Endothelial cell of umbilical vein (primary cell): Measurements from ENCODE around the gene RAPH1. TPM values are rescaled to one million over a fixed set of nuclear protein-coding genes. Genes with fewer than 3 reads are reported as not detected.

Experiments
- BruUV-seq: library from RNA; stranded (reverse); fragments of 400-500 nt; replicated peaks from 2 replicates; lab custom pipeline; 2021; lab: Mats Ljungman, UMichigan
- CTCF ChIA-PET: fragments of 300-600, 350-600 bp; sonication (Branson Sonifier 250); formaldehyde crosslinking; loops from one replicate; lab custom pipeline; 2021; ENCODE audit warnings: antibody characterized with exemption, inconsistent platforms; lab: Charles Lee
- POLR2A ChIA-PET: fragments of 300-600, 350-600 bp; sonication (Branson Sonifier 250); formaldehyde crosslinking; loops from one replicate; lab custom pipeline; 2021; ENCODE audit warnings: antibody characterized with exemption, inconsistent platforms; lab: Charles Lee
- DNase-seq: peaks from one replicate; pipeline ENCODE4 v3.0.0-alpha.2; 2011; ENCODE audit warnings: low read depth, low spot score
- FAIRE-seq: peaks from 2 replicates; lab custom pipeline; 2011; peaks lifted over from hg19 to GRCh38; lab: Jason Lieb, UNC
- H2AFZ ChIP-seq: 2 replicates; pipeline ENCODE4 v1.6.0; 2012; ENCODE audit warnings: low read depth, low read length, control low read depth, inconsistent platforms
- H3K27ac ChIP-seq: 2 replicates; pipeline ENCODE4 v1.5.1; 2011; ENCODE audit warnings: low read depth, mild to moderate bottlenecking, control low read depth, low read length, moderate library complexity; ENCODE audit not compliant: insufficient read depth
- H3K27me3 ChIP-seq, 2 experiments: 2 replicates each; pipeline versions ENCODE4 v1.6.0 to v1.6.1; 2011; ENCODE audit warnings: low read length in 2 of 2, mixed read lengths in 1 of 2; ENCODE audit not compliant: control insufficient read depth in 2 of 2, insufficient read depth in 2 of 2
- H3K36me3 ChIP-seq, 2 experiments: 2 replicates in 1 of 2; 3 replicates in 1 of 2; pipeline ENCODE4 v1.5.1; 2011; ENCODE audit warnings: low read length in 2 of 2, mild to moderate bottlenecking in 1 of 2, moderate library complexity in 1 of 2; ENCODE audit not compliant: control insufficient read depth in 2 of 2, insufficient read depth in 2 of 2; ENCODE audit errors: extremely low read depth in 1 of 2
- H3K4me1 ChIP-seq: 3 replicates; pipeline ENCODE4 v1.5.1; 2011; ENCODE audit warnings: mild to moderate bottlenecking, low read length; ENCODE audit not compliant: control insufficient read depth, insufficient read depth; ENCODE audit errors: extremely low read depth
- H3K4me2 ChIP-seq: 2 replicates; pipeline ENCODE4 v1.6.1; 2011; ENCODE audit warnings: low read length, control low read depth, mixed read lengths; ENCODE audit not compliant: insufficient read depth
- H3K4me3 ChIP-seq, 3 experiments: fragments of 200-600 bp in 1 of 3; sonication (generic), shearing (Covaris generic) in 1 of 3; replicated peaks in 1 of 3; 2 replicates each; pipeline ENCODE4 v1.5.1; 2011 to 2016; ENCODE audit warnings: control low read depth in 3 of 3, low read length in 3 of 3, mild to moderate bottlenecking in 2 of 3, inconsistent platforms in 1 of 3, low read depth in 1 of 3, moderate library complexity in 1 of 3; ENCODE audit not compliant: insufficient read depth in 1 of 3
- H3K79me2 ChIP-seq: 2 replicates; pipeline ENCODE4 v1.6.0; 2012; ENCODE audit warnings: low read length, inconsistent platforms; ENCODE audit not compliant: control insufficient read depth, insufficient read depth
- H3K9ac ChIP-seq: replicated peaks from 2 replicates; pipeline ENCODE3; 2011; ENCODE audit warnings: low read length, control low read depth; ENCODE audit not compliant: insufficient read depth; ENCODE audit errors: extremely low read depth
- H3K9me1 ChIP-seq: replicated peaks from 3 replicates; pipeline ENCODE4 v1.6.0; 2011; ENCODE audit warnings: mild to moderate bottlenecking, low read length; ENCODE audit not compliant: control insufficient read depth, insufficient read depth; ENCODE audit errors: extremely low read depth
- H3K9me3 ChIP-seq: replicated peaks from 2 replicates; pipeline ENCODE4 v1.5.1; 2012; ENCODE audit warnings: low read length, inconsistent platforms; ENCODE audit not compliant: control insufficient read depth, insufficient read depth
- H4K20me1 ChIP-seq: replicated peaks from 2 replicates; pipeline ENCODE3; 2011; ENCODE audit warnings: mild to moderate bottlenecking, low read length; ENCODE audit not compliant: control insufficient read depth, insufficient read depth; ENCODE audit errors: extremely low read depth
- CTCF ChIP-seq, 2 donors: IDR thresholded peaks; 1 replicate in 1 of 2; 2 replicates in 1 of 2; pipeline ENCODE4 v1.5.1; 2011; ENCODE audit warnings: low read length in 2 of 2, mild to moderate bottlenecking in 2 of 2, moderate library complexity in 2 of 2, control low read depth in 1 of 2, inconsistent platforms in 1 of 2, low read depth in 1 of 2; ENCODE audit not compliant: insufficient read depth in 1 of 2; ENCODE audit errors: extremely low read depth in 1 of 2
- EZH2 ChIP-seq: IDR thresholded peaks from 2 replicates; pipeline ENCODE4 v1.6.1; 2012; ENCODE audit warnings: borderline replicate concordance, low read depth, mild to moderate bottlenecking, moderate library complexity, low read length, inconsistent platforms; ENCODE audit not compliant: severe bottlenecking
- FOS ChIP-seq: IDR thresholded peaks from 2 replicates; pipeline ENCODE4 v1.6.1; 2011; ENCODE audit warnings: mild to moderate bottlenecking, low read length, moderate library complexity, borderline replicate concordance; ENCODE audit not compliant: insufficient read depth
- GATA2 ChIP-seq: IDR thresholded peaks from 2 replicates; pipeline ENCODE4 v1.7.0; 2011; ENCODE audit warnings: low read depth, mild to moderate bottlenecking, moderate library complexity, mixed read lengths, low read length; ENCODE audit not compliant: insufficient read length, insufficient read depth
- JUN ChIP-seq: IDR thresholded peaks from 2 replicates; pipeline ENCODE4 v1.6.1; 2011; ENCODE audit warnings: borderline replicate concordance, low read depth; ENCODE audit not compliant: insufficient read length, insufficient read depth
- MAX ChIP-seq: IDR thresholded peaks from 2 replicates; pipeline ENCODE4 v1.6.1; 2011; ENCODE audit not compliant: insufficient read depth, insufficient read length
- MYC ChIP-seq: IDR thresholded peaks from one replicate; pipeline ENCODE4 v1.6.1; 2011; ENCODE audit warnings: mild to moderate bottlenecking, low read depth, low read length
- POLR2A ChIP-seq: IDR thresholded peaks from 2 replicates; pipeline ENCODE4 v1.6.1; 2012; ENCODE audit warnings: low read depth, mild to moderate bottlenecking, control low read depth, low read length
- POLR2AphosphoS5 ChIP-seq: IDR thresholded peaks from 2 replicates; pipeline ENCODE4 v1.6.1; 2012; ENCODE audit warnings: low read depth, mild to moderate bottlenecking, control low read depth, low read length, moderate library complexity; ENCODE audit not compliant: insufficient read depth
- dilution Hi-C: fragments of 300-500 bp; cut with MboI; formaldehyde crosslinking; loops from one replicate; pipeline ENCODE4 v1.15.0; 2019; ENCODE audit warnings: low sequenced_read_pairs; ENCODE audit not compliant: extremely low pct_ligation_motif_present
- intact Hi-C: fragments of 100-400 bp; cut with micrococcal nuclease; formaldehyde crosslinking; loops from one replicate; pipeline ENCODE4 v1.10.0; 2022
- polyA plus RNA-seq, 4 experiments: library from polyadenylated mRNA; depleted of rRNA in 3 of 4; stranded (reverse) in 3 of 4; unstranded in 1 of 4; fragments of >200 nt; gene quantifications; 2 replicates each; pipeline versions ENCODE4 v1.2.1 to v1.2.3, GENCODE V29; 2011 to 2012; ENCODE audit warnings: missing spikeins in 1 of 4
- total RNA-seq: library from RNA; stranded (reverse); gene quantifications from 2 replicates; pipeline ENCODE4 v1.2.3, GENCODE V29; 2021

Gene RAPH1
- total and polyA plus RNA-seq, 2 donors (not counting 3 experiments of a cell fraction or from before 2014, with no cell fraction given), result 5.1 to 59.5 TPM

GRCh38 chr2:203450561-203450960 lies 84.5 kb downstream of the RAPH1 start:
- Histone ChIP-seq H3K9ac (no peak overlapping the region), H3K9me1 (no peaks in the 10 kb centered on the region), H3K79me2 (no peaks in the 10 kb centered on the region), H3K36me3 (peaks cover 3 to 21% of the 10 kb centered on the region in 2 experiments), H3K4me3 (no peak overlapping the region), H3K4me1 (peaks cover 14% of the 10 kb centered on the region), H3K9me3 (no peaks in the 10 kb centered on the region), H3K4me2 (no peak overlapping the region), H4K20me1 (no peaks in the 10 kb centered on the region), H3K27ac (no peak overlapping the region), H3K27me3 (no peaks in the 10 kb centered on the region), H2AFZ (no peak overlapping the region)
- no TSS peak for BruUV-seq
- TF ChIP-seq MAX (no peak), MYC (no peak), JUN (no peak), POLR2AphosphoS5 (no peak), CTCF (IDR thresholded peaks at IDR 0.05; ENCODE audit: extremely low read depth in 1 of 2, insufficient read depth in 1 of 2, low read depth in 1 of 2, low read length in 2 of 2) (no peak), POLR2A (no peak), GATA2 (no peak), EZH2 (no peak), FOS (no peak)
- DNase-seq (no peak), FAIRE-seq (no peak)
- intact Hi-C loops, result loop anchor here (5.0 to 10.0 kb wide), 3 partner anchors 123 to 536 kb away; partner anchors contain the start of genes ABI2, CARF, NBEAL1 and WDR12
- POLR2A ChIA-PET, result no interaction called here
- dilution Hi-C loops, result no loop called here
- CTCF ChIA-PET, result interaction anchor here (0.6 to 1.3 kb wide), 3 partner anchors 10 to 225 kb away, joined by 3 to 4 read pairs (median 3); no protein-coding TSS in a partner anchor
